ENCODE measurements around the gene ZCCHC24.

ZCCHC24 gene

GRCh38 chr10:79473496-79474095, 28.2 kb upstream of the ZCCHC24 start:
- no peak for DNase-seq (ENCODE audit: extremely low read depth in 1 of 2, low read depth in 1 of 2)

GRCh38 chr10:79472951-79473350, 27.5 kb upstream of the ZCCHC24 start:
- no peak for DNase-seq (ENCODE audit: extremely low read depth in 1 of 2, low read depth in 1 of 2)

- no peak for DNase-seq (ENCODE audit: extremely low read depth in 1 of 2, low read depth in 1 of 2)
These were observed 27.0 kb upstream of the ZCCHC24 start for GRCh38 chr10:79472449-79472848.

- no peak for DNase-seq (ENCODE audit: extremely low read depth in 1 of 2, low read depth in 1 of 2)
These were observed 26.4 kb upstream of the ZCCHC24 start for GRCh38 chr10:79471776-79472175.

- DNase-seq (ENCODE audit: extremely low read depth in 1 of 2, low read depth in 1 of 2) = no peak
These were observed 24.7 kb upstream of the ZCCHC24 start for GRCh38 chr10:79470096-79470495.

GRCh38 chr10:79468841-79469585, 23.6 kb upstream of the ZCCHC24 start:
- DNase-seq (ENCODE audit: extremely low read depth in 1 of 2, low read depth in 1 of 2) = no peak

- DNase-seq (ENCODE audit: extremely low read depth in 1 of 2, low read depth in 1 of 2) = no peak
These were observed 22.7 kb upstream of the ZCCHC24 start for GRCh38 chr10:79468015-79468560.

- no peak for DNase-seq (ENCODE audit: extremely low read depth in 1 of 2, low read depth in 1 of 2)
These were observed 19.9 kb upstream of the ZCCHC24 start for GRCh38 chr10:79465341-79465740.

GRCh38 chr10:79463578-79464496, 18.4 kb upstream of the ZCCHC24 start:
- no peak for DNase-seq (ENCODE audit: extremely low read depth in 1 of 2, low read depth in 1 of 2)

GRCh38 chr10:79460687-79461086, 15.3 kb upstream of the ZCCHC24 start:
- no peak for DNase-seq (ENCODE audit: extremely low read depth in 1 of 2, low read depth in 1 of 2)

- DNase-seq (ENCODE audit: extremely low read depth in 1 of 2, low read depth in 1 of 2) = no peak
These were observed 13.8 kb upstream of the ZCCHC24 start for GRCh38 chr10:79459243-79459642.

- DNase-seq (ENCODE audit: extremely low read depth in 1 of 2, low read depth in 1 of 2) = no peak
These were observed 13.1 kb upstream of the ZCCHC24 start for GRCh38 chr10:79458483-79458882.

GRCh38 chr10:79457256-79457785, 11.9 kb upstream of the ZCCHC24 start:
- DNase-seq (ENCODE audit: extremely low read depth in 1 of 2, low read depth in 1 of 2) = no peak

GRCh38 chr10:79454259-79454658, 8.8 kb upstream of the ZCCHC24 start:
- no peak for DNase-seq (ENCODE audit: extremely low read depth in 1 of 2, low read depth in 1 of 2)

GRCh38 chr10:79453392-79453791, 8.0 kb upstream of the ZCCHC24 start:
- no peak for DNase-seq (ENCODE audit: extremely low read depth in 1 of 2, low read depth in 1 of 2)

- DNase-seq (ENCODE audit: extremely low read depth in 1 of 2, low read depth in 1 of 2) = no peak
These were observed 6.8 kb upstream of the ZCCHC24 start for GRCh38 chr10:79452174-79452611.

GRCh38 chr10:79451046-79451699, 5.7 kb upstream of the ZCCHC24 start:
- no peak for DNase-seq (ENCODE audit: extremely low read depth in 1 of 2, low read depth in 1 of 2)

- DNase-seq (ENCODE audit: extremely low read depth in 1 of 2, low read depth in 1 of 2) = no peak
These were observed 4.0 kb upstream of the ZCCHC24 start for GRCh38 chr10:79449181-79450146.

GRCh38 chr10:79448732-79449049, 3.3 kb upstream of the ZCCHC24 start:
- DNase-seq (ENCODE audit: extremely low read depth in 1 of 2, low read depth in 1 of 2) = no peak

Data from activated CD8-positive, alpha-beta memory T cell treated with anti-CD3 and anti-CD28 coated beads for 1 hour (primary cell).